RPMI7951 (cell line): ENCODE results near the gene XPOT. TPM values are rescaled to one million over a fixed set of nuclear protein-coding genes. Genes with fewer than 3 reads are reported as not detected.
"Not testable (repeated sequence)": the region's sequence is repeated elsewhere in the genome, so short reads cannot be mapped to it uniquely, and the experiment has no call there.

Experiments
- DNase-seq: peaks from one replicate; pipeline ENCODE4 v3.0.0-alpha.2; 2012; ENCODE audit warnings: low read depth
- total RNA-seq: library from RNA; depleted of rRNA; stranded (reverse); fragments of >200 nt; shearing (Covaris generic); gene quantifications from 2 replicates; pipeline ENCODE4 v1.2.3, GENCODE V29; 2014; rRNA removed

Gene XPOT
- total RNA-seq: 63.8 and 74.0 TPM in 2 replicates

- DNase-seq: peak; percentile 95
These were observed at the start of gene XPOT for GRCh38 chr12:64403707-64404469. TSS of gene XPOT (plus strand) at chr12:64404392. CDS start at chr12:64410036, 5,644 bp downstream.

- not testable (repeated sequence) for DNase-seq
These were observed 48.0 kb upstream of the XPOT start for GRCh38 chr12:64356209-64356608.

- DNase-seq: not testable (repeated sequence)
These were observed 43.0 kb upstream of the XPOT start for GRCh38 chr12:64361173-64361572.

- DNase-seq: no peak
These were observed 41.4 kb upstream of the XPOT start for GRCh38 chr12:64362721-64363305.

- DNase-seq: no peak
These were observed 20.5 kb upstream of the XPOT start for GRCh38 chr12:64383675-64384074.

- no peak for DNase-seq
These were observed 19.2 kb upstream of the XPOT start for GRCh38 chr12:64385019-64385418.

GRCh38 chr12:64385468-64385867 is 18.7 kb upstream of the XPOT start:
- DNase-seq: peak; percentile 19

- DNase-seq: no peak
These were observed 16.9 kb upstream of the XPOT start for GRCh38 chr12:64387197-64387816.

- DNase-seq: no peak
These were observed 15.0 kb upstream of the XPOT start for GRCh38 chr12:64389154-64389553.

- peak; percentile 23 for DNase-seq
These were observed 13.8 kb upstream of the XPOT start, which contains the start of gene C12orf56 for GRCh38 chr12:64390275-64390851. TSS of gene C12orf56 (minus strand) at chr12:64390758. CDS start at chr12:64390565, 193 bp downstream.

GRCh38 chr12:64392221-64392620 is 12.0 kb upstream of the XPOT start:
- DNase-seq: peak; percentile 54

GRCh38 chr12:64395739-64396138 is 8.5 kb upstream of the XPOT start:
- DNase-seq: no peak

- DNase-seq: peak; percentile 67
These were observed 4.2 kb upstream of the XPOT start for GRCh38 chr12:64400041-64400440.

- DNase-seq: no peak
These were observed 2.0 kb upstream of the XPOT start for GRCh38 chr12:64402181-64402580.

- peak; percentile 75 for DNase-seq
These were observed 471 bp downstream of the XPOT start for GRCh38 chr12:64404470-64405256.

GRCh38 chr12:64407342-64408223 is 3.4 kb downstream of the XPOT start:
- DNase-seq: no peak

GRCh38 chr12:64411427-64411826 is 7.2 kb downstream of the XPOT start:
- DNase-seq: no peak

GRCh38 chr12:64412459-64412858 is 8.3 kb downstream of the XPOT start:
- no peak for DNase-seq

GRCh38 chr12:64413884-64414283 is 9.7 kb downstream of the XPOT start:
- no peak for DNase-seq

- no peak for DNase-seq
These were observed 14.0 kb downstream of the XPOT start for GRCh38 chr12:64418209-64418608.

GRCh38 chr12:64419696-64420095 is 15.5 kb downstream of the XPOT start:
- no peak for DNase-seq
